ENCODE measurements around the gene MAP7. TPM values are rescaled to one million over a fixed set of nuclear protein-coding genes. Genes with fewer than 3 reads are reported as not detected.

Gene MAP7
- polyA plus RNA-seq, 2 of the 4 experiments (the other 2 are of a cell fraction): 60.6 to 64.5 TPM

DNA sequence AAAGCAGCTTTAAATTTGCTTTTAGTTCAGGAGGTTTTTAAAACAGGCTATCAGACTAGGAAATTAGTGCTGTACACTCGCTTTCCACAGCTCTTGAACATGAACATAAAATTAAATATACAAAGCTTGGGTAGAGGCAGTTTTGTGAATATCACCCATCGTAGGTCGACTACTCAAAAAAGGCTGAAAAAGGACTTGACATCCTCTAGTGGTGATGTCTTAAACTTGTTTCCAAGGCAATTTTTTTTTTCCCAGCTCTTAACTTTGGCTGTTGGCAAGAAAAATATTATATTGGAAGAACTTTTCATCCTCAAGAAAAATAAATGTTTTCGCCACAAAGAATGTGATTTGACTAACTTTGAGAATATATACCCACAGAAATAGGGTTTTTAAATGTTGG is 2.9 kb downstream of the MAP7 start:
- WGBS (ENCODE audit: missing lambda C conversion rate): 3% methylated on average over 4 of the region's 4 CpGs
- DNase-seq (ENCODE audit: low read depth in 1 of 2, low spot score in 1 of 2) (peak; percentile 34 to 70), ATAC-seq (no peak), FAIRE-seq (no peak)
- Histone ChIP-seq H3K4me2 (peak overlapping the region; percentile 82), H3K4me1 (peaks cover 67% of the 10 kb centered on the region), H3K4me3 (peak overlapping the region; percentile 98), H3K9me3 (no peaks in the 10 kb centered on the region), H3K27ac (peak overlapping the region; percentile 93 to 97)
- POLR2A ChIA-PET: interaction anchor here (0.5 to 2.0 kb wide), 3 partner anchors 22 to 309 kb away, joined by 3 to 13 read pairs (median 4); partner anchors contain the start of gene BCLAF1
- CTCF ChIA-PET: interaction anchor here (0.6 to 1.8 kb wide), 35 partner anchors 8 to 1097 kb away, joined by 3 to 36 read pairs (median 4); partner anchors contain the start of gene MAP3K5
- TF ChIP-seq SMC3 (IDR thresholded peaks at IDR 0.05): peak; percentile 58; the same call in 2 of the 3 replicates
- TF ChIP-seq, protein P1, sequence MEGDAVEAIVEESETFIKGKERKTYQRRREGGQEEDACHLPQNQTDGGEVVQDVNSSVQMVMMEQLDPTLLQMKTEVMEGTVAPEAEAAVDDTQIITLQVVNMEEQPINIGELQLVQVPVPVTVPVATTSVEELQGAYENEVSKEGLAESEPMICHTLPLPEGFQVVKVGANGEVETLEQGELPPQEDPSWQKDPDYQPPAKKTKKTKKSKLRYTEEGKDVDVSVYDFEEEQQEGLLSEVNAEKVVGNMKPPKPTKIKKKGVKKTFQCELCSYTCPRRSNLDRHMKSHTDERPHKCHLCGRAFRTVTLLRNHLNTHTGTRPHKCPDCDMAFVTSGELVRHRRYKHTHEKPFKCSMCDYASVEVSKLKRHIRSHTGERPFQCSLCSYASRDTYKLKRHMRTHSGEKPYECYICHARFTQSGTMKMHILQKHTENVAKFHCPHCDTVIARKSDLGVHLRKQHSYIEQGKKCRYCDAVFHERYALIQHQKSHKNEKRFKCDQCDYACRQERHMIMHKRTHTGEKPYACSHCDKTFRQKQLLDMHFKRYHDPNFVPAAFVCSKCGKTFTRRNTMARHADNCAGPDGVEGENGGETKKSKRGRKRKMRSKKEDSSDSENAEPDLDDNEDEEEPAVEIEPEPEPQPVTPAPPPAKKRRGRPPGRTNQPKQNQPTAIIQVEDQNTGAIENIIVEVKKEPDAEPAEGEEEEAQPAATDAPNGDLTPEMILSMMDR (IDR thresholded peaks at IDR 0.05): peak; percentile 68
- no peak for TF ChIP-seq POLR2A (IDR thresholded peaks at IDR 0.05; ENCODE audit: low read length)
- no peak for TF ChIP-seq ZSCAN20 (CRISPR knock-in tag; IDR thresholded peaks at IDR 0.05)
- no peak for TF ChIP-seq CBX8 (IDR thresholded peaks at IDR 0.05)
- no peak for TF ChIP-seq EP300 (IDR thresholded peaks at IDR 0.05)
- TF ChIP-seq EHF (CRISPR knock-in tag; IDR thresholded peaks at IDR 0.05): no peak
- TF ChIP-seq RAD21 (conservative IDR thresholded peaks at IDR 0.05 in 1 of 2, IDR thresholded peaks at IDR 0.05 in 1 of 2): peak; percentile 81 to 85
- TF ChIP-seq, protein P2, sequence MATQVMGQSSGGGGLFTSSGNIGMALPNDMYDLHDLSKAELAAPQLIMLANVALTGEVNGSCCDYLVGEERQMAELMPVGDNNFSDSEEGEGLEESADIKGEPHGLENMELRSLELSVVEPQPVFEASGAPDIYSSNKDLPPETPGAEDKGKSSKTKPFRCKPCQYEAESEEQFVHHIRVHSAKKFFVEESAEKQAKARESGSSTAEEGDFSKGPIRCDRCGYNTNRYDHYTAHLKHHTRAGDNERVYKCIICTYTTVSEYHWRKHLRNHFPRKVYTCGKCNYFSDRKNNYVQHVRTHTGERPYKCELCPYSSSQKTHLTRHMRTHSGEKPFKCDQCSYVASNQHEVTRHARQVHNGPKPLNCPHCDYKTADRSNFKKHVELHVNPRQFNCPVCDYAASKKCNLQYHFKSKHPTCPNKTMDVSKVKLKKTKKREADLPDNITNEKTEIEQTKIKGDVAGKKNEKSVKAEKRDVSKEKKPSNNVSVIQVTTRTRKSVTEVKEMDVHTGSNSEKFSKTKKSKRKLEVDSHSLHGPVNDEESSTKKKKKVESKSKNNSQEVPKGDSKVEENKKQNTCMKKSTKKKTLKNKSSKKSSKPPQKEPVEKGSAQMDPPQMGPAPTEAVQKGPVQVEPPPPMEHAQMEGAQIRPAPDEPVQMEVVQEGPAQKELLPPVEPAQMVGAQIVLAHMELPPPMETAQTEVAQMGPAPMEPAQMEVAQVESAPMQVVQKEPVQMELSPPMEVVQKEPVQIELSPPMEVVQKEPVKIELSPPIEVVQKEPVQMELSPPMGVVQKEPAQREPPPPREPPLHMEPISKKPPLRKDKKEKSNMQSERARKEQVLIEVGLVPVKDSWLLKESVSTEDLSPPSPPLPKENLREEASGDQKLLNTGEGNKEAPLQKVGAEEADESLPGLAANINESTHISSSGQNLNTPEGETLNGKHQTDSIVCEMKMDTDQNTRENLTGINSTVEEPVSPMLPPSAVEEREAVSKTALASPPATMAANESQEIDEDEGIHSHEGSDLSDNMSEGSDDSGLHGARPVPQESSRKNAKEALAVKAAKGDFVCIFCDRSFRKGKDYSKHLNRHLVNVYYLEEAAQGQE (IDR thresholded peaks at IDR 0.05): no peak
- TF ChIP-seq, protein P3, sequence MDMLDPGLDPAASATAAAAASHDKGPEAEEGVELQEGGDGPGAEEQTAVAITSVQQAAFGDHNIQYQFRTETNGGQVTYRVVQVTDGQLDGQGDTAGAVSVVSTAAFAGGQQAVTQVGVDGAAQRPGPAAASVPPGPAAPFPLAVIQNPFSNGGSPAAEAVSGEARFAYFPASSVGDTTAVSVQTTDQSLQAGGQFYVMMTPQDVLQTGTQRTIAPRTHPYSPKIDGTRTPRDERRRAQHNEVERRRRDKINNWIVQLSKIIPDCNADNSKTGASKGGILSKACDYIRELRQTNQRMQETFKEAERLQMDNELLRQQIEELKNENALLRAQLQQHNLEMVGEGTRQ (IDR thresholded peaks at IDR 0.05): no peak
- TF ChIP-seq, protein P4, sequence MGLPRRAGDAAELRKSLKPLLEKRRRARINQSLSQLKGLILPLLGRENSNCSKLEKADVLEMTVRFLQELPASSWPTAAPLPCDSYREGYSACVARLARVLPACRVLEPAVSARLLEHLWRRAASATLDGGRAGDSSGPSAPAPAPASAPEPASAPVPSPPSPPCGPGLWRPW (IDR thresholded peaks at IDR 0.05): no peak
- TF ChIP-seq, protein P5, sequence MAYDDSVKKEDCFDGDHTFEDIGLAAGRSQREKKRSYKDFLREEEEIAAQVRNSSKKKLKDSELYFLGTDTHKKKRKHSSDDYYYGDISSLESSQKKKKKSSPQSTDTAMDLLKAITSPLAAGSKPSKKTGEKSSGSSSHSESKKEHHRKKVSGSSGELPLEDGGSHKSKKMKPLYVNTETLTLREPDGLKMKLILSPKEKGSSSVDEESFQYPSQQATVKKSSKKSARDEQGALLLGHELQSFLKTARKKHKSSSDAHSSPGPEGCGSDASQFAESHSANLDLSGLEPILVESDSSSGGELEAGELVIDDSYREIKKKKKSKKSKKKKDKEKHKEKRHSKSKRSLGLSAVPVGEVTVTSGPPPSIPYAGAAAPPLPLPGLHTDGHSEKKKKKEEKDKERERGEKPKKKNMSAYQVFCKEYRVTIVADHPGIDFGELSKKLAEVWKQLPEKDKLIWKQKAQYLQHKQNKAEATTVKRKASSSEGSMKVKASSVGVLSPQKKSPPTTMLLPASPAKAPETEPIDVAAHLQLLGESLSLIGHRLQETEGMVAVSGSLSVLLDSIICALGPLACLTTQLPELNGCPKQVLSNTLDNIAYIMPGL (CRISPR knock-in tag; IDR thresholded peaks at IDR 0.05; ENCODE audit: borderline replicate concordance): no peak

DNA sequence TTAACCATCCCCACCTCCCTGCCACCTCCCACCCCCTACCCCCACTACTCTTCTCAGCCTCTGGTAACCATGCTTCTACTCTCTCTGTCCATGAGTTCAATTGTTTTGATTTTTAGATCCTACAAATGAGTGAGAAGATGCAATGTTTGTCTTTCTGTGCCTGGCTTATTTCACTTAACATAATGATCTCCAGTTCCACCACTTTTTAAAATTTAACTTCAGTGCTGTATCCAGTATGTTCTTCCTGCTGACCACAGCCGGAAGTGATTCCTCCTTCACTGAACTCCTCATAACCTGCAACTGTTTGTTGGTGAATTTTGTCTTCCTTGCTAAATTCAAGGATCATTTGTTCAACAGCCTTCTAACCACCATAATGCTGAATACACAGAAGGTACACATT is 3.9 kb downstream of the MAP7 start:
- FAIRE-seq (no peak), DNase-seq (ENCODE audit: low read depth in 1 of 2, low spot score in 1 of 2) (no peak), ATAC-seq (no peak)
- ChIA-PET POLR2A (interaction anchor here (2.0 kb wide), 1 partner anchor 256 kb away, joined by 13 read pairs; the partner anchor contains the start of gene BCLAF1), CTCF (interaction anchor here (1.0 to 1.8 kb wide), 10 partner anchors 9 to 216 kb away, joined by 3 to 36 read pairs (median 6); no protein-coding TSS in a partner anchor)
- no peak overlapping the region for H3K4me3 ChIP-seq
- WGBS (ENCODE audit: missing lambda C conversion rate): 53% methylated on average over 1 of the region's 1 CpG
- TF ChIP-seq JUNB (IDR thresholded peaks at IDR 0.05) (no peak), MAFK (IDR thresholded peaks at IDR 0.05; ENCODE audit: partially characterized antibody) (no peak), KDM1A (IDR thresholded peaks at IDR 0.05; ENCODE audit: low read depth) (no peak), KDM5A (IDR thresholded peaks at IDR 0.05) (no peak), ZFP36 (IDR thresholded peaks at IDR 0.05; ENCODE audit: borderline replicate concordance, partially characterized antibody) (no peak), SMC3 (IDR thresholded peaks at IDR 0.05) (no peak), RCOR1 (IDR thresholded peaks at IDR 0.05; ENCODE audit: low read depth, low read length) (no peak), TFCP2L1 (CRISPR knock-in tag; IDR thresholded peaks at IDR 0.05) (no peak), HOXA7 (CRISPR knock-in tag; IDR thresholded peaks at IDR 0.05) (no peak), TP53 (CRISPR knock-in tag; IDR thresholded peaks at IDR 0.05) (no peak), JUN (IDR thresholded peaks at IDR 0.05) (no peak), CHD2 (IDR thresholded peaks at IDR 0.05; ENCODE audit: low read length, partially characterized antibody) (no peak), FOXS1 (CRISPR knock-in tag; IDR thresholded peaks at IDR 0.05) (no peak)
- TF ChIP-seq, protein P4 (IDR thresholded peaks at IDR 0.05): no peak
- TF ChIP-seq, protein P3 (IDR thresholded peaks at IDR 0.05): no peak
- peaks cover 70% of the 10 kb centered on the region for H3K4me1 ChIP-seq
- H3K4me2 ChIP-seq: peak overlapping the region; percentile 82
- no peaks in the 10 kb centered on the region for H3K9me3 ChIP-seq
- peak overlapping the region; percentile 93 to 97 for H3K27ac ChIP-seq
